SK-N-SH (cell line): ENCODE measurements around the gene DNASE1L3. TPM values are rescaled to one million over a fixed set of nuclear protein-coding genes. Genes with fewer than 3 reads are reported as not detected.

Experiments
- CTCF ChIA-PET: fragments of 300-600, 350-600 bp; formaldehyde crosslinking; extraction: SDS; loops from one replicate; lab custom pipeline; 2021; lab: Yijun Ruan, JAX
- POLR2A ChIA-PET: fragments of 350-600 bp; sonication (Branson Sonifier 250); formaldehyde crosslinking; extraction: SDS; loops from one replicate; lab custom pipeline; 2020; ENCODE audit warnings: antibody characterized with exemption, inconsistent platforms; lab: Yijun Ruan, JAX
- DNase-seq: peaks from one replicate; pipeline ENCODE4 v3.0.0; 2012
- H2AFZ ChIP-seq: fragments of 200-600 bp; sonication (generic); 2 replicates; pipeline ENCODE4 v1.8.1; 2016; ENCODE audit warnings: antibody characterized with exemption, mild to moderate bottlenecking, low read depth
- H3F3A ChIP-seq: fragments of 200-600 bp; sonication (generic); replicated peaks from 2 replicates; pipeline ENCODE3; 2016; ENCODE audit warnings: antibody characterized with exemption, mild to moderate bottlenecking; ENCODE audit not compliant: insufficient read depth
- H3K27ac ChIP-seq, 2 experiments: fragments of 200-500 bp in 1 of 2; fragments of 200-600 bp in 1 of 2; sonication (Bioruptor generic) in 1 of 2; sonication (generic), shearing (Covaris generic) in 1 of 2; 2 replicates each; pipeline versions ENCODE4 v1.5.1 to v1.6.1; 2014 to 2016; ENCODE audit warnings: low read depth in 2 of 2, inconsistent platforms in 1 of 2, low read length in 1 of 2, mild to moderate bottlenecking in 1 of 2, mixed read lengths in 1 of 2
- H3K27me3 ChIP-seq: fragments of 200-600 bp; sonication (generic), shearing (Covaris generic); 2 replicates; pipeline ENCODE4 v1.6.1; 2016; ENCODE audit warnings: mixed run types; ENCODE audit not compliant: insufficient read depth
- H3K36me3 ChIP-seq, 2 experiments: fragments of 200-500 bp in 1 of 2; fragments of 200-600 bp in 1 of 2; sonication (Bioruptor generic) in 1 of 2; sonication (generic) in 1 of 2; replicated peaks in 1 of 2; 2 replicates each; pipeline versions ENCODE3 to v1.5.1; 2014 to 2016; ENCODE audit warnings: low read length in 1 of 2, mild to moderate bottlenecking in 1 of 2; ENCODE audit not compliant: insufficient read depth in 2 of 2, control insufficient read depth in 1 of 2
- H3K4me1 ChIP-seq, 2 experiments: fragments of 200-500 bp in 1 of 2; fragments of 200-600 bp in 1 of 2; sonication (Bioruptor generic) in 1 of 2; sonication (generic), shearing (Covaris generic) in 1 of 2; 2 replicates each; pipeline versions ENCODE4 v1.5.1 to v1.6.1; 2014 to 2016; ENCODE audit warnings: low read depth in 1 of 2, low read length in 1 of 2, mixed run types in 1 of 2; ENCODE audit not compliant: insufficient read depth in 2 of 2, control insufficient read depth in 1 of 2
- H3K4me2 ChIP-seq: fragments of 200-600 bp; sonication (generic), shearing (Covaris generic); 2 replicates; pipeline ENCODE4 v1.6.1; 2017; ENCODE audit warnings: mixed run types
- H3K4me3 ChIP-seq, 2 experiments: fragments of 200-500 bp in 1 of 2; fragments of 200-600 bp in 1 of 2; sonication (Bioruptor generic) in 1 of 2; sonication (generic), shearing (Covaris generic) in 1 of 2; 2 replicates each; pipeline versions ENCODE4 v1.5.1 to v1.8.1; 2014 to 2016; ENCODE audit warnings: low read depth in 2 of 2, inconsistent platforms in 1 of 2, low read length in 1 of 2, mild to moderate bottlenecking in 1 of 2, mixed read lengths in 1 of 2, moderate library complexity in 1 of 2
- H3K79me2 ChIP-seq: fragments of 200-600 bp; sonication (generic); 2 replicates; pipeline ENCODE4 v1.8.1; 2017; ENCODE audit warnings: mild to moderate bottlenecking; ENCODE audit not compliant: insufficient read depth
- H3K9ac ChIP-seq: fragments of 200-600 bp; sonication (generic); 2 replicates; pipeline ENCODE4 v1.6.1; 2017; ENCODE audit warnings: mixed run types
- H3K9me2 ChIP-seq: fragments of 200-600 bp; sonication (generic); 2 replicates; pipeline ENCODE4 v1.6.1; 2017; ENCODE audit warnings: mixed run types
- H3K9me3 ChIP-seq: fragments of 200-600 bp; sonication (generic); 2 replicates; pipeline ENCODE4 v1.6.1; 2017; ENCODE audit warnings: mixed run types, mild to moderate bottlenecking, moderate library complexity
- H4K20me1 ChIP-seq: fragments of 200-600 bp; sonication (generic); 2 replicates; pipeline ENCODE4 v1.6.1; 2017; ENCODE audit warnings: mild to moderate bottlenecking, mixed run types; ENCODE audit not compliant: insufficient read depth
- CHD2 ChIP-seq: fragments of 150-350 bp; IDR thresholded peaks from 2 replicates; pipeline ENCODE4 v1.6.1; 2018; ENCODE audit warnings: low read length; ENCODE audit not compliant: partially characterized antibody
- EP300 ChIP-seq, 2 experiments: IDR thresholded peaks; 2 replicates each; pipeline versions ENCODE4 v1.4.0 to v1.6.1; 2012; ENCODE audit warnings: borderline replicate concordance in 1 of 2, low read depth in 1 of 2, low read length in 1 of 2
- FOSL2 ChIP-seq: IDR thresholded peaks from 2 replicates; pipeline ENCODE4 v1.4.0; 2012; ENCODE audit warnings: low read depth, mild to moderate bottlenecking, moderate library complexity, borderline replicate concordance
- FOXM1 ChIP-seq: IDR thresholded peaks from 2 replicates; pipeline ENCODE4 v1.4.0; 2012; ENCODE audit warnings: low read depth, mild to moderate bottlenecking
- GATA2 ChIP-seq: sonication (generic); formaldehyde crosslinking; IDR thresholded peaks from 2 replicates; pipeline ENCODE4 v1.5.0; 2020; ENCODE audit warnings: mild to moderate bottlenecking, missing genetic modification reagents
- JUND ChIP-seq: IDR thresholded peaks from 2 replicates; pipeline ENCODE4 v1.4.0; 2012
- NFIC ChIP-seq: IDR thresholded peaks from 2 replicates; pipeline ENCODE4 v1.4.0; 2012; ENCODE audit warnings: borderline replicate concordance
- SIN3A ChIP-seq: IDR thresholded peaks from 2 replicates; pipeline ENCODE4 v1.6.1; 2012; ENCODE audit warnings: low read depth, mild to moderate bottlenecking, low read length, moderate library complexity, borderline replicate concordance
- TAF1 ChIP-seq: IDR thresholded peaks from 2 replicates; pipeline ENCODE4 v1.6.1; 2012; ENCODE audit warnings: low read depth, mild to moderate bottlenecking, low read length, moderate library complexity, borderline replicate concordance
- WGBS: methylation state at CpG from one replicate; pipeline ENCODE4 v1.1.6; 2017; ENCODE audit warnings: low lambda C conversion rate; 5-methylcytosine and 5-hydroxymethylcytosine counted together
- polyA plus RNA-seq, 3 experiments: library from polyadenylated mRNA; depleted of rRNA; stranded (reverse); fragments of >200 nt; gene quantifications; 2 replicates each; pipeline ENCODE4 v1.2.3, GENCODE V29; 2012
- TF ChIP-seq, protein P1 (sequence below): fragments of 150-350 bp; IDR thresholded peaks from 2 replicates; pipeline ENCODE4 v1.6.1; 2017; ENCODE audit warnings: antibody characterized with exemption, low read length, low read depth, borderline replicate concordance
- TF ChIP-seq, protein P2 (sequence below): IDR thresholded peaks from 2 replicates; pipeline ENCODE4 v1.4.0; 2012; ENCODE audit warnings: low read depth
- TF ChIP-seq, protein P3 (sequence below): IDR thresholded peaks from 2 replicates; pipeline ENCODE4 v1.4.0; 2012; ENCODE audit warnings: low read depth, borderline replicate concordance
- TF ChIP-seq, protein P4 (sequence below): IDR thresholded peaks from 2 replicates; pipeline ENCODE4 v1.4.0; 2012; ENCODE audit warnings: low read depth, borderline replicate concordance
- TF ChIP-seq, protein P5 (sequence below): fragments of 150-350 bp; IDR thresholded peaks from 2 replicates; pipeline ENCODE4 v1.6.1; 2016; ENCODE audit warnings: mild to moderate bottlenecking, low read depth, low read length

The DNASE1L3 gene
- polyA plus RNA-seq, 1 of the 3 experiments (the other 2 are of a cell fraction), result not detected

DNA sequence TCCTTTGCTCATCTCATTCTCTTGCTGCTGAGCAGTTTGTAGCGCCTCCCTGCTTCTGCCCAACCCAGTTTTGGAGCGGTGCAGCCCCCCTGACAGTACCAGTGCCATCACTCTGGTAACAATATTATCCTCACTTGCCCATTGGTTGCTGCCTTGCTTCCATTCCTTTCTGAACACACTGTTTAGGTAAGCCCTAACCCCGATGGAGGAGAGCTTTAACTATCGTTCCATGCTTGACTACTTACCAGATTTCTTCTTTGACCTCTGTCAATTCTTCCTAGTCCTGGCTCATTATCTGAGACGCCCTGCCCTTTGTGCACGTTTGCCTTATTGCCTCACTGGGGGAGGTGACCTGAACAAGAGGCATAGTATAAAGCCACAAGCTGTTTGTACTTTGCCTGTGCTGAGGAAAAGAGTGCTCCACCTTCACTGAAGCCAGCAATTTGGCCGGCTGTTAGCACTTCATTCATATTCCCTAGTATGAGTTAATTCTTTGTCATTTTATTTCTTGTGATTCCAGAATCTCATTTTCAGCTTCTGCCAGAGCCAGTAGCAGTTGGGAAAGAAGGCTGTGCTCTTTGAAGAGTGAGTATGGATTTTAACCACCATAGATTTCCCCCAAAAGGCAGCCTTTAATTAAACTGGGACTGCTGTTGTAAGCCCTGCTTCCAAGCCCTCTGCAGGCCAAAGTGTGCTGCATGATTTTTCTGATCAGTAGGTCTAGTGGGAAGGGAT, 38.8 kb upstream of the DNASE1L3 start:
- Histone ChIP-seq H3K27me3 (no peaks in the 10 kb centered on the region), H3K4me2 (no peak overlapping the region), H3F3A (no peaks in the 10 kb centered on the region), H2AFZ (no peak overlapping the region), H3K9ac (no peak overlapping the region), H3K27ac (no peak overlapping the region), H3K4me1 (no peaks in the 10 kb centered on the region; a peak in 1 of 4 replicates), H3K9me2 (no peaks in the 10 kb centered on the region), H3K79me2 (no peaks in the 10 kb centered on the region), H3K9me3 (no peaks in the 10 kb centered on the region), H3K36me3 (no peaks in the 10 kb centered on the region), H3K4me3 (no peak overlapping the region), H4K20me1 (no peaks in the 10 kb centered on the region)
- TF ChIP-seq, protein P1, sequence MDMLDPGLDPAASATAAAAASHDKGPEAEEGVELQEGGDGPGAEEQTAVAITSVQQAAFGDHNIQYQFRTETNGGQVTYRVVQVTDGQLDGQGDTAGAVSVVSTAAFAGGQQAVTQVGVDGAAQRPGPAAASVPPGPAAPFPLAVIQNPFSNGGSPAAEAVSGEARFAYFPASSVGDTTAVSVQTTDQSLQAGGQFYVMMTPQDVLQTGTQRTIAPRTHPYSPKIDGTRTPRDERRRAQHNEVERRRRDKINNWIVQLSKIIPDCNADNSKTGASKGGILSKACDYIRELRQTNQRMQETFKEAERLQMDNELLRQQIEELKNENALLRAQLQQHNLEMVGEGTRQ, result no peak
- TF ChIP-seq SIN3A, result no peak
- TF ChIP-seq, protein P2, sequence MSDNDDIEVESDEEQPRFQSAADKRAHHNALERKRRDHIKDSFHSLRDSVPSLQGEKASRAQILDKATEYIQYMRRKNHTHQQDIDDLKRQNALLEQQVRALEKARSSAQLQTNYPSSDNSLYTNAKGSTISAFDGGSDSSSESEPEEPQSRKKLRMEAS, result no peak
- TF ChIP-seq FOSL2, result no peak
- TF ChIP-seq, protein P3, sequence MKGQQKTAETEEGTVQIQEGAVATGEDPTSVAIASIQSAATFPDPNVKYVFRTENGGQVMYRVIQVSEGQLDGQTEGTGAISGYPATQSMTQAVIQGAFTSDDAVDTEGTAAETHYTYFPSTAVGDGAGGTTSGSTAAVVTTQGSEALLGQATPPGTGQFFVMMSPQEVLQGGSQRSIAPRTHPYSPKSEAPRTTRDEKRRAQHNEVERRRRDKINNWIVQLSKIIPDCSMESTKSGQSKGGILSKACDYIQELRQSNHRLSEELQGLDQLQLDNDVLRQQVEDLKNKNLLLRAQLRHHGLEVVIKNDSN, result no peak
- TF ChIP-seq CHD2, result no peak
- TF ChIP-seq JUND, result no peak
- TF ChIP-seq, protein P4, sequence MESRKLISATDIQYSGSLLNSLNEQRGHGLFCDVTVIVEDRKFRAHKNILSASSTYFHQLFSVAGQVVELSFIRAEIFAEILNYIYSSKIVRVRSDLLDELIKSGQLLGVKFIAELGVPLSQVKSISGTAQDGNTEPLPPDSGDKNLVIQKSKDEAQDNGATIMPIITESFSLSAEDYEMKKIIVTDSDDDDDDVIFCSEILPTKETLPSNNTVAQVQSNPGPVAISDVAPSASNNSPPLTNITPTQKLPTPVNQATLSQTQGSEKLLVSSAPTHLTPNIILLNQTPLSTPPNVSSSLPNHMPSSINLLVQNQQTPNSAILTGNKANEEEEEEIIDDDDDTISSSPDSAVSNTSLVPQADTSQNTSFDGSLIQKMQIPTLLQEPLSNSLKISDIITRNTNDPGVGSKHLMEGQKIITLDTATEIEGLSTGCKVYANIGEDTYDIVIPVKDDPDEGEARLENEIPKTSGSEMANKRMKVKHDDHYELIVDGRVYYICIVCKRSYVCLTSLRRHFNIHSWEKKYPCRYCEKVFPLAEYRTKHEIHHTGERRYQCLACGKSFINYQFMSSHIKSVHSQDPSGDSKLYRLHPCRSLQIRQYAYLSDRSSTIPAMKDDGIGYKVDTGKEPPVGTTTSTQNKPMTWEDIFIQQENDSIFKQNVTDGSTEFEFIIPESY, result no peak
- no peak for TF ChIP-seq EP300 (IDR thresholded peaks at IDR 0.05; ENCODE audit: borderline replicate concordance in 1 of 2, low read depth in 1 of 2, low read length in 1 of 2)
- no peak for TF ChIP-seq FOXM1
- no peak for TF ChIP-seq TAF1
- TF ChIP-seq GATA2, result no peak
- TF ChIP-seq NFIC, result no peak
- TF ChIP-seq, protein P5, sequence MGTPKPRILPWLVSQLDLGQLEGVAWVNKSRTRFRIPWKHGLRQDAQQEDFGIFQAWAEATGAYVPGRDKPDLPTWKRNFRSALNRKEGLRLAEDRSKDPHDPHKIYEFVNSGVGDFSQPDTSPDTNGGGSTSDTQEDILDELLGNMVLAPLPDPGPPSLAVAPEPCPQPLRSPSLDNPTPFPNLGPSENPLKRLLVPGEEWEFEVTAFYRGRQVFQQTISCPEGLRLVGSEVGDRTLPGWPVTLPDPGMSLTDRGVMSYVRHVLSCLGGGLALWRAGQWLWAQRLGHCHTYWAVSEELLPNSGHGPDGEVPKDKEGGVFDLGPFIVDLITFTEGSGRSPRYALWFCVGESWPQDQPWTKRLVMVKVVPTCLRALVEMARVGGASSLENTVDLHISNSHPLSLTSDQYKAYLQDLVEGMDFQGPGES, result no peak
- ChIA-PET CTCF (interaction anchor here (0.8 to 2.7 kb wide), 5 partner anchors 8 to 72 kb away, joined by 3 to 17 read pairs (median 3); partner anchors contain the start of gene ABHD6), POLR2A (no interaction called here)
- WGBS, result 92% methylated on average over 7 of the region's 7 CpGs
- DNase-seq, result no peak
